HG03378 (cell line): Measurements from ENCODE around the gene CHST10.

ENCODE experiments used
- ATAC-seq: cut with Tn5 transposase; IDR thresholded peaks from one replicate; pipeline ENCODE4 v1.9.1; 2021; ENCODE audit warnings: mild to moderate bottlenecking, moderate library complexity; ENCODE audit not compliant: unreplicated experiment

Gene CHST10

DNA sequence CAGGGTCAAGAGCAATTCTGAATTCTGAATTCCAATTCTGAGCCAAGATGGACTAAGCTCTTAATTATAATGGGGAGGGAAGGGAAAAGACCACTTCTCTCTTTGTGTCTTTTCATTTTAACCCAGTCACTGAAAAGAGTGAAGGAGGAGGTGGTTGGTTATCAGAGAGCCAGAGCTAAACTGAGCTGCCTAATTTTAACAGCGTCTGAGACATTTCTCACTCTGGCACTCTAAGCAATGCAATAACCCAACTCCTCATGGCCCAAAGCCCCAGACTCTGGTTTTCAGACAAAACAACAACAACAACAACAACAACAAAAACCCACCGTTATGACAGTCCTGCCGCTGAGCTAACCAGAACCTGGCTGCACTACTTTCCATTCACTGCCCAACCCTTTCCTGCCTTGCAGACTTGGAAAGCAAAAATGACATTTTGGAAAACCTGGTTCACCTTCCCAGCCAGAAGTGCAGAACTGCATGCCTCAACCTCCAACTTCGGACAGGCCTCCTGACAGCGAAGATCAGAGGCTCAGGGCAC, 1.0 kb downstream of the CHST10 start:
- ATAC-seq = no peak

DNA sequence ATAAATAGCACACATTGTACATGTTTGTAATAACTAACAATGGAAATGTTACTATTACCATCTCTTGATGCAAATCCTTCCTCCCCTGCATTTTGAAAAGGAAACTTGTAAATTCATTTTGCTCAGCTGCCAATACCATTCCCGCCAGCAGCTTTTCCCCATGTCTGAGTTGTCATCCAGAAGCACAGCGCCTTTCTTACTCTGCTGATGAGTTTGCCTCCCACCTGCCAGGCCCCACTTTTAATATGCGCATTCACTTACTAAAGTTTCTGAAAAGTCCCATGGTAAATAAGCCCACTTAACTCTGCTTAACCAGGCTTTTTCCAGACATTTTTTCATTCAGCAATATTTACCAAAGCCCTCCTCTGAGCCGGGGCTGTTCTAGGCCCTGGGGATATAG, 3.9 kb downstream of the CHST10 start:
- ATAC-seq = no peak

DNA sequence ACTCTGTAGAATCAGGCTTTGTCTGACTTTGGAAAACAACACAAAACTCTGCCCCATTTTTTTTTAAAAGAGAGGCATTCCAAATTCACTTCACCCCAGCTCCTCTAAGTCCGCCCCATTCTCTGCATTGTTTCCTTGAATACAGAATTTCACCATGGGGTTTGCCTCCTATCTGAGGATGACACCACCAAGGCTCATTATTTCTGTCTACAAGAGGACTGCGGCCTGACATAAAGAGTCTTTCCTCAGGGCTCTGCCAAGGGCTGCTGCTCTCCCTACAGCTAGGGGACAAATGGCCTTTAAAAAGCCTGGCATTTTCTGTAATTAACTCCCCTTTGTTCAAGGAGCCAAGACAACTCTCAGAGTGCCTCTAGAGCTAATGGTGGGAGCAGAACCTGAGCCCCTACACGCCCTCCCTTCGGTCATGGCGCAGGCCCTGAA, 4.6 kb downstream of the CHST10 start:
- no peak for ATAC-seq

DNA sequence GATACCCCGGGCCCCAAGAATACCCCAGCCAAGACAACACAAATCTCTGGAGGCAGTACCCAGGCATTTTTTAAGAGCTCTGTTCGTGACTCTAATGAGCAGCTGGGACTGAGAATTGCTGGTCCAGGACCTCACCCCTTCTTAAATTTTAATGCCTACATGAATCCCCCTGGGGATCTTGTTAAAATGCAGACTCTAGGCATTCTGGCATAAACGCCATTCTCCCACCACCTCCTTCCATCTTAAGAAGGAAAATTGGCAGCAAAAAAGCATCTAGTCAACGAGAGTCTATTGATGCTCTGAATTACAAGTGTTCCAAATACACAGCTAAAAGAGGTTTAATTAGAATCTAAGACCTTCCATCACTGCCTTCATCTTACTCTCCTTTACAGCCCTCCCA, 5.0 kb downstream of the CHST10 start:
- no peak for ATAC-seq

DNA sequence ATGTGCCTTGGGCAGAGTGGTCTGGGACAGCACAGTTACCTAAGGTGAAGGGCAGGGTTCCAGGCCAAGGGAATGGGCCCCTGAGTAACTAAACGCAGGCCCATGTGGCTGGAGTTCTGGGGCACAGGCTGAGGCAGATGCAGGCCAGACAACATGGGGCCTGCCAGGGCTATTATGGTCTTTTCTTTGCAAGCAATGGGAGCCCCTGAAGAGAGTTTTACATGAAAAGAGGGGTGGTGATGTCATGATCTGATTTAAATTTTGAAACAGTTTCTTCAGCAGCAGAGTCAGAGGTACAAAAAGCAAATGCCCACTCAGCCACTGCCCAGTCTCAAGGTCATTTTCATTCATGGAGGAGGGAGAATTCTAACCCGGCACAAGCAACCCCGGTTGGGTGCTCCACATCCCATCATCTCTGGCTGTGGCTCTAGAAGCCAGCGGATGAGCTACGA, 5.6 kb downstream of the CHST10 start:
- ATAC-seq = no peak

DNA sequence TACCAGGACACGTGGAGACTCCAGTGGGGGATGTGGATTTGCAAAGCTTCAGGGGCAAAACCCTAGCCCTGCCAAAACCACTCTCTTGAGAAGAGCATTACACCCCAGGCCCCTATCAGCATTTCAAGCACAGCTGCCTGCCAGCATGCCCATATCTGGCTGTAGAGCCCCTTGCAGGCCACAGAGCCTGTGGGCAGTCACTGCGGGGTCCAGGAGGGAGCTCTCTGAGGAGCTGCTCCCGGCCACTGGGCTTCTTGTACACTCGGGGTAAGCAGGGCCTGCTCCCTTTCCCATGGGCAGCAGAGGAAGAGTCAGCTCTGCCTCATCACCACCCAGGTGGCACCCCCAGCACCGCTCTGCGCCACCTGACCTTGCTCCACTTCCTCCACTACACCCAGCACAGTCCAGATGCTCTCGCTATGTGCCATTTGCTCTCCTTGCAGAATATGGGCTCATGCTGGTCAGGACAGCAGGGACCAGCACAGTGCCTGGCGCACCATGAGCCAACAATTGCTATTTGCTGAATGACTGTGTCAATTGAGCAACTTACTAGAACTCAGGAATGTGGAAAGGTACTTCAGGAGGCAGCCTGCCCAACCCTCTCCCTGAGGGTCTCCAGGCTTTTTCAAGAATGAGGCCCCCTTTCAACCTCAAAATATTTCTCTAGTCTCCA, 7.4 kb downstream of the CHST10 start:
- ATAC-seq = no peak

GRCh38 chr2:100409461-100409860, 8.0 kb downstream of the CHST10 start:
- ATAC-seq = no peak

- ATAC-seq = no peak
These were observed 8.5 kb downstream of the CHST10 start for GRCh38 chr2:100408941-100409340.

- no peak for ATAC-seq
These were observed 9.4 kb downstream of the CHST10 start for GRCh38 chr2:100408104-100408503.

DNA sequence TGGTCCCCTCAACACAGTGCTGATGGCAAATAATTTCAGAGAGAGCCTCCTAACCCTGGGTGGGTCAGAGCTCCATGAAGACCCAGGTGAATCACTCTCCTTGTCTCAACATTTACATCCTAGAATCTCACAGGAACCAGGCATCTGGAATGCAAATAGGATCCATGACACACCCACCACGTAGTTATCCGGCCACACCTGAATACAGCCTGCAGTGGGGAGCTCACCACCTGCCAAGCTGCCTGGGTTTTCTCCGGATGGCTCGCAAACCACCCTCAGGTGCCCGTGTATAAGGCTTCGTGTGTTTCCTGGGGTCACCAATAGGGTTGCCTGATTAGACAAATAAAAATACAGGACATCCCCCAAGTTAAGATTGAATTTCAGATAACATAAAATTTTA, 9.9 kb downstream of the CHST10 start:
- no peak for ATAC-seq

- ATAC-seq = no peak
These were observed 10.4 kb downstream of the CHST10 start for GRCh38 chr2:100407073-100407472.

DNA sequence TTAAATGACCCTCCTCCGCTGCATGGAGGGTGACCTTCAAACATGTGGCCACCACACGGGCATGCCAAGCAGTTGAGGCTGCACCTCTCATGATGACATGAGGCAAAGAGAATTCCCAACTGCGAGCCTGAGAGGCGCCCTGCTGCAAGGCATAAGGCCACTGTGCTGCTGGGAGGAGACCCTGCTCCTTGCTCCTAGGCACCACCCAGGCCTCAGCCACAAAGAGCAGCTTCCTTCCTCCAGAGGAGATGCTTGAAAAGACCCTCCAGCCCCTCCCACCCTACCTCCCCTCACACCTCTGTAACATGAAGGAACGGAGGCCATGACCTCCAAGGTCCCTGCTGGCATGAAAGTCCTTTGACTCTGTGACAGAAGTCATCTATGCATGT, 11.4 kb downstream of the CHST10 start:
- ATAC-seq = no peak

DNA sequence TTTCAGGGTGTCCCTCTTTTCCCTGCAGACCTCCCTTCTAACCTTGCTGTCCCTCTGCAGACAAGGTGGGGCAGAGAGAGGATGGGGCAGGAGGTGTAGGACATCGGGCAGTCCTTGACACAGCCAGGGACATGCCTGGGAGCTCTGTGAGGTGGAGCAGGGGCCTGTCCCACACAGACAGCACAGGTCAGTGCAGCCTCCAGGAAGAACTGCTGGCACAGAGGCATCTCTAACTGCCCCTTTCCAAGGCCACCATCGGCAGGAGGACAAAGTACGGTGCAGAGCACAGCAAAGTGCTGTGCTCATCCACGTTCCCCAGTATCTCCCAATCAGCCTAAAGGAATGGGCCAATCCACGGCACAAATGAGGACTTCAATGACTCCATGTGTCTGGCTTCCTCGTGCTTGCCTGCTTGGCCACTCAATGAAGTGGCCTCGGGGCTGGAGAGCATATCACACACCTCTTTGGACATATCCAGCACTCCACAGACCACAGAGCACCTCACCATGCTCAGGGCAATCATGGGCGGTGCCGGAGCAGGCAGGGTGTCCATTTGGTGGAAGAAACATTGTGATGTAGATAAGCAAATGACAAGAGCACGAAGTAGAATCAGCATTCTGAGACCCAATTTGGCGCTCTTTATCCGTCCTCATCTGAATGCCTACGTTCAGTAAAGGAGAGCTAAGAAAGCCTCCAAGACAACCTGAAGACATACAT, 11.9 kb downstream of the CHST10 start:
- no peak for ATAC-seq

DNA sequence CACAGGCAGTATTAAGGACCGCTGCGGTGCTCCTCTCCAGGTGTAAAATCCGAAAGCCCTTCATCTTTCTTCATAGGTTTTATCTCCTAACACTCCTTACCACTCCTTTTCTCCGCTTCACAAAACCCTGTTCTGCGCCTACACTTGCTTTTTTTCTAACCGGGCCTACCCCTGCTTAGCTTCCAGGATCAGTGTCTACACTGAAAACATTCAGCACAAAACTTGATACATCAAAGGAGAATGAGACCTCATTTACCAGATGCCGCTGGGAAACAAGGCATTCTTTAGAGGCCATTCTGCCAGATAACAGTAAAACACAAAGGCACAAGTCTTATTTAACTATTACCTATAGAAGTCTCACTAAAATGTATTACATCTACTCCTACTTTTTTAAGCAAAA, 13.1 kb downstream of the CHST10 start:
- ATAC-seq = no peak

GRCh38 chr2:100403722-100404121, 13.7 kb downstream of the CHST10 start:
- no peak for ATAC-seq

- ATAC-seq = no peak
These were observed 16.2 kb downstream of the CHST10 start for GRCh38 chr2:100401268-100401667.

GRCh38 chr2:100399714-100400113, 17.8 kb downstream of the CHST10 start:
- no peak for ATAC-seq

DNA sequence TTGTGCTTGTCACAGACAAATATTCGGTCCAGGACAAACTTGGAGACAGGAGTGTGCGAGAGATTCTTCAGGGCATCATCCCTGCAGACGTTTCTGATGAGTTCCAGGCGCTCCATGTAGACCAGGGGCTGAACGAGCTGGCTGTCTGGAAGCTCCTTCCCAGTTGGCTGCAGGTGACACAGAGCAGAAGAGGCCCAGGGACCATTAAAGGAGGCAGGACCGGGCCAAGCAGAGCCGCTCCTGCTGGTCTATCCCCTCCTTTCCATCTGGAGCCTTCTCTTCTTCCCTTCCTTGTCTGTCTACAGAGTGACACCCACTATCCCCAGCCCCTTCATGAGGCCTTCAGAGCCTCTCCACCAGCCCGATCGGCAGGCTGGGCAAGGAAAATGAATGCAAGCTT, 19.5 kb downstream of the CHST10 start:
- no peak for ATAC-seq

DNA sequence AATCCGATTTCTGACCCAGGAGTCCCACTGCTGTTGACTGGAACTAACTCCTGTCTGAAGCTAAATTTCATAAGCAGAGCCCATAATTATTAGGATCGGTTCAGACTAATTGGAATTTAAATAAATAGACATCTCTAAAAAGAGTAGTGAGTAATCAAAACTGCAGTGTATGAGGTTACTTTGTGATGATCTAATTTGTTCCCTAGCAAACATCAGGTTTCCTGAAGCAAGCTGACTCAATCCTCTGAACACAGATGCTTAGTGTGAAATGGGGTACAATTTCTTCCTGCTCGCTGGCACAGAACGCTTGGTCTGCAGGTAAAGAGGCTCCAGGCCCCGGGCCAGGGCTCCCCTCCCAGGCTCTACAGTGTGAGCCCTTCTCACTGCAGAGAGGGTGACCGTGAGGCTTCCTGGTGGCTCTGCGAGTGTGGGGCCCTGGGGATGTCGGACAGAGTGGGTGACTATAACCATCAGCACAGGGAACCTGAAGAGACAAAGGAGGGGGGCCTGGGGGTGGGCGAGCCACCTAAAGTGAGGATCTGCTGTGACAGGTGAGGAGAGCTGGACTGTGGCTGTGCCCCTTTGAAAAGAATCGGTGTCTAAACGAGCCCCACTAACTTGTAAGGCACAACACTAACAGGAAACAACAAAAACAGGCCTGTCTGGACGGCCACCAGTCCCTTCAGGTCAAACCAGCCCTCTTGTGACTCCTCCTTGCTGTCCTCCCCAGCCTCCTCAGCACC, 20.2 kb downstream of the CHST10 start:
- ATAC-seq = no peak

GRCh38 chr2:100396483-100396882, 21.0 kb downstream of the CHST10 start:
- ATAC-seq = no peak

GRCh38 chr2:100395532-100396350, 21.7 kb downstream of the CHST10 start:
- no peak for ATAC-seq
